HCT116 (cell line): ENCODE results near the gene WAPL. TPM values are rescaled to one million over a fixed set of nuclear protein-coding genes. Genes with fewer than 3 reads are reported as not detected.
A peak's percentile ranks its signal among the peaks of the same experiment; 100 is the strongest.

Experiments
- ATAC-seq: fragments of 200-7000 bp; cut with Tn5 transposase; 2 replicates; pipeline ENCODE4 v1.9.1; 2020; ENCODE audit warnings: mild to moderate bottlenecking, moderate library complexity
- BruUV-seq: library from RNA; stranded (reverse); fragments of 400-500 nt; replicated peaks from 2 replicates; lab custom pipeline; 2021; lab: Mats Ljungman, UMichigan
- CTCF ChIA-PET: fragments of 300-600 bp; sonication (Branson Sonifier 250); formaldehyde crosslinking; loops from one replicate; lab custom pipeline; 2021; ENCODE audit warnings: antibody characterized with exemption; lab: Charles Lee
- POLR2A ChIA-PET: fragments of 300-600, 350-600 bp; sonication (Branson Sonifier 250); formaldehyde crosslinking; loops from one replicate; lab custom pipeline; 2021; ENCODE audit warnings: antibody characterized with exemption; lab: Charles Lee
- RAD21 ChIA-PET, 2 experiments: fragments of 300-600 bp; sonication (Branson Sonifier 250); formaldehyde crosslinking; loops; one replicate each; lab custom pipeline; 2023; ENCODE audit warnings: low total read pairs in 2 of 2; ENCODE audit not compliant: uncharacterized antibody in 2 of 2, unreplicated experiment in 2 of 2, low non-redundant PET in 1 of 2; lab: Charles Lee
- DNase-seq: peaks from one replicate; pipeline ENCODE4 v3.0.0-alpha.2; 2010; ENCODE audit warnings: low read depth, low spot score
- H2AFZ ChIP-seq: fragments of 200-600 bp; shearing (Covaris generic), sonication (generic); 2 replicates; pipeline ENCODE4 v1.6.1; 2017; ENCODE audit warnings: low read depth, mixed run types, mixed read lengths, antibody characterized with exemption, low read length; ENCODE audit not compliant: poor library complexity, severe bottlenecking
- H3K27ac ChIP-seq: 2 replicates; pipeline ENCODE4 v1.5.1; 2012; ENCODE audit warnings: low read depth, low read length
- H3K27me3 ChIP-seq: fragments of 200-600 bp; sonication (generic); 2 replicates; pipeline ENCODE4 v1.6.1; 2016; ENCODE audit warnings: mixed run types, low read length, mixed read lengths; ENCODE audit not compliant: insufficient read depth
- H3K36me3 ChIP-seq, 2 experiments: fragments of 200-500 bp in 1 of 2; fragments of 200-600 bp in 1 of 2; sonication (Bioruptor generic) in 1 of 2; sonication (generic) in 1 of 2; 2 replicates each; pipeline versions ENCODE4 v1.5.1 to v1.6.1; 2014 to 2016; ENCODE audit warnings: low read length in 2 of 2, inconsistent platforms in 1 of 2, mixed read lengths in 1 of 2, mixed run types in 1 of 2; ENCODE audit not compliant: insufficient read depth in 2 of 2, control insufficient read depth in 1 of 2
- H3K4me1 ChIP-seq, 2 experiments: fragments of 200-600 bp in 1 of 2; sonication (generic) in 1 of 2; 2 replicates each; pipeline versions ENCODE4 v1.5.1 to v1.6.1; 2012 to 2017; ENCODE audit warnings: low read length in 2 of 2, inconsistent platforms in 1 of 2, mild to moderate bottlenecking in 1 of 2, mixed read lengths in 1 of 2, mixed run types in 1 of 2, moderate library complexity in 1 of 2; ENCODE audit not compliant: insufficient read depth in 2 of 2, control insufficient read depth in 1 of 2
- H3K4me2 ChIP-seq: fragments of 200-600 bp; sonication (generic); 2 replicates; pipeline ENCODE4 v1.6.1; 2017; ENCODE audit warnings: mixed run types, low read length, mixed read lengths
- H3K4me3 ChIP-seq, 2 experiments: fragments of 200-600 bp in 1 of 2; sonication (generic) in 1 of 2; replicated peaks in 1 of 2; 2 replicates each; pipeline ENCODE4 v1.5.1; 2011 to 2016; ENCODE audit warnings: low read length in 2 of 2, control low read depth in 1 of 2, low read depth in 1 of 2, mild to moderate bottlenecking in 1 of 2, mixed read lengths in 1 of 2, mixed run types in 1 of 2
- H3K79me2 ChIP-seq: fragments of 200-600 bp; sonication (generic); 2 replicates; pipeline ENCODE4 v1.6.1; 2017; ENCODE audit warnings: mild to moderate bottlenecking, mixed run types, low read length, moderate library complexity, mixed read lengths; ENCODE audit not compliant: insufficient read depth
- H3K9ac ChIP-seq: fragments of 200-600 bp; sonication (generic); 2 replicates; pipeline ENCODE4 v1.6.1; 2016; ENCODE audit warnings: low read length, mixed read lengths
- H3K9me2 ChIP-seq: fragments of 200-600 bp; sonication (generic), shearing (Covaris generic); 2 replicates; pipeline ENCODE4 v1.6.1; 2017; ENCODE audit warnings: mixed run types, mild to moderate bottlenecking, moderate library complexity; ENCODE audit not compliant: insufficient read depth
- H3K9me3 ChIP-seq, 2 experiments: fragments of 200-500 bp in 1 of 2; fragments of 200-600 bp in 1 of 2; sonication (Bioruptor generic) in 1 of 2; sonication (generic) in 1 of 2; 2 replicates each; pipeline ENCODE4 v1.6.1; 2014 to 2017; ENCODE audit warnings: low read length in 2 of 2, mixed read lengths in 2 of 2, inconsistent platforms in 1 of 2, low read depth in 1 of 2, mild to moderate bottlenecking in 1 of 2, mixed run types in 1 of 2, moderate library complexity in 1 of 2; ENCODE audit not compliant: control insufficient read depth in 1 of 2, insufficient read depth in 1 of 2
- H4K20me1 ChIP-seq: fragments of 200-600 bp; sonication (generic), shearing (Covaris generic); 2 replicates; pipeline ENCODE4 v1.6.1; 2017; ENCODE audit warnings: mixed run types, mild to moderate bottlenecking, moderate library complexity; ENCODE audit not compliant: insufficient read depth
- ATF3 ChIP-seq: IDR thresholded peaks from 2 replicates; pipeline ENCODE4 v1.6.1; 2012
- CBX3 ChIP-seq: IDR thresholded peaks from 2 replicates; pipeline ENCODE4 v1.6.1; 2012; ENCODE audit warnings: low read depth
- SP1 ChIP-seq: IDR thresholded peaks from 2 replicates; pipeline ENCODE4 v1.6.1; 2012; ENCODE audit warnings: low read depth
- TCF7L2 ChIP-seq: IDR thresholded peaks from 2 replicates; pipeline ENCODE4 v1.7.0; 2011; ENCODE audit warnings: borderline replicate concordance, inconsistent platforms; ENCODE audit not compliant: insufficient read depth, insufficient read length; ENCODE audit errors: extremely low read depth
- YY1 ChIP-seq: IDR thresholded peaks from 2 replicates; pipeline ENCODE4 v1.6.1; 2011; ENCODE audit warnings: low read length, low read depth, moderate library complexity, mild to moderate bottlenecking; ENCODE audit not compliant: insufficient replicate concordance; ENCODE audit errors: extremely low read depth
- ZBTB33 ChIP-seq: IDR thresholded peaks from 2 replicates; pipeline ENCODE4 v1.6.1; 2011; ENCODE audit warnings: mild to moderate bottlenecking, low read length, moderate library complexity; ENCODE audit not compliant: insufficient replicate concordance; ENCODE audit errors: extremely low read depth
- ZNF274 ChIP-seq: fragments of 200-500 bp; sonication (Bioruptor generic); IDR thresholded peaks from 2 replicates; pipeline ENCODE4 v1.6.1; 2014; ENCODE audit warnings: mild to moderate bottlenecking, low read depth, low read length, inconsistent platforms
- intact Hi-C: fragments of 100-400 bp; cut with micrococcal nuclease; formaldehyde crosslinking; loops from 2 replicates; pipeline ENCODE4 v1.10.0; 2022
- total RNA-seq: library from RNA; stranded (reverse); gene quantifications from one replicate; pipeline ENCODE4 v1.2.1, GENCODE V29; 2021; ENCODE audit not compliant: unreplicated experiment

Gene WAPL
- total RNA-seq, 1 experiment from 2014 or later = 37.5 TPM

GRCh38 chr10:86402283-86402941 lies 119.2 kb downstream of the WAPL start:
- H3K4me3 ChIP-seq = no peak overlapping the region
- no peaks in the 10 kb centered on the region for H3K79me2 ChIP-seq
- no peaks in the 10 kb centered on the region for H3K9me2 ChIP-seq
- BruUV-seq = no TSS peak
- H3K27ac ChIP-seq = no peak overlapping the region
- no peak overlapping the region for H2AFZ ChIP-seq
- ChIA-PET POLR2A (no interaction called here), RAD21 (no interaction called here), CTCF (interaction anchor here (1.5 to 1.9 kb wide), 2 partner anchors 8 to 183 kb away, joined by 4 to 7 read pairs; no protein-coding TSS in a partner anchor)
- intact Hi-C loops = no loop called here
- no peak overlapping the region for H3K4me2 ChIP-seq
- DNase-seq = no peak
- no peaks in the 10 kb centered on the region for H3K9me3 ChIP-seq
- no peak for ATAC-seq
- no peak for TF ChIP-seq ZBTB33
- H3K27me3 ChIP-seq = no peaks in the 10 kb centered on the region
- peaks cover 15 to 31% of the 10 kb centered on the region in 2 experiments for H3K4me1 ChIP-seq
- no peaks in the 10 kb centered on the region for H3K36me3 ChIP-seq
- no peak overlapping the region for H3K9ac ChIP-seq
- no peaks in the 10 kb centered on the region for H4K20me1 ChIP-seq

- intact Hi-C loops = no loop called here
- CTCF ChIA-PET = interaction anchor here (0.6 to 2.4 kb wide), 4 partner anchors 9 to 294 kb away, joined by 4 to 46 read pairs (median 6); no protein-coding TSS in a partner anchor
- BruUV-seq = no TSS peak
- Histone ChIP-seq H4K20me1 (no peaks in the 10 kb centered on the region), H3K27me3 (no peaks in the 10 kb centered on the region)
- no peak for TF ChIP-seq TCF7L2
- no peak for TF ChIP-seq CBX3
- no peak for TF ChIP-seq YY1
- no peak for TF ChIP-seq ATF3
- no peak for TF ChIP-seq ZNF274
- no peak for TF ChIP-seq SP1
- TF ChIP-seq, all 23 proteins: peak for 0
- ChIA-PET POLR2A (interaction anchor here (0.8 to 1.3 kb wide), 2 partner anchors 34 to 355 kb away, joined by 3 read pairs; partner anchors contain the start of gene BMPR1A), RAD21 (interaction anchor here (0.6 to 2.4 kb wide), 2 partner anchors 183 to 269 kb away, joined by 3 to 16 read pairs; no protein-coding TSS in a partner anchor)
- Histone ChIP-seq H3K36me3 (no peaks in the 10 kb centered on the region), H2AFZ (peak overlapping the region; percentile 74), H3K79me2 (no peaks in the 10 kb centered on the region), H3K9ac (peak overlapping the region; percentile 63), H3K27ac (no peak overlapping the region), H3K4me2 (peak overlapping the region; percentile 99), H3K9me2 (no peaks in the 10 kb centered on the region), H3K9me3 (no peaks in the 10 kb centered on the region), H3K4me1 (peaks cover 15 to 31% of the 10 kb centered on the region in 2 experiments), H3K4me3 (peak overlapping the region; percentile 64 to 73)
- DNase-seq (no peak), ATAC-seq (peak; percentile 2; the same call in 1 of the 2 replicates)
Observed at GRCh38 chr10:86401588-86402282, 119.9 kb downstream of the WAPL start.
